Suppressor macrophage treated with lipopolysaccharide for 1 hour (primary cell): Measurements from ENCODE around the gene MTUS2.
A peak's percentile ranks its signal among the peaks of the same experiment; 100 is the strongest.

Experiments used
- DNase-seq, 3 donors: peaks; one replicate each; pipeline ENCODE4 v3.0.0-alpha.2; 2020 to 2022

Gene MTUS2

GRCh38 chr13:28859717-28860116 is 39.6 kb downstream of the MTUS2 start:
- DNase-seq: no peak

GRCh38 chr13:28864544-28864943 is 44.4 kb downstream of the MTUS2 start:
- DNase-seq: peak in 2 of 3 donors; percentile 12 to 21

- no peak for DNase-seq
Measured at GRCh38 chr13:28865149-28865744, 45.1 kb downstream of the MTUS2 start.

- DNase-seq: no peak
Measured at GRCh38 chr13:28865951-28866350, 45.8 kb downstream of the MTUS2 start.

GRCh38 chr13:28866932-28867331 is 46.8 kb downstream of the MTUS2 start:
- DNase-seq: no peak

GRCh38 chr13:28867564-28867963 is 47.4 kb downstream of the MTUS2 start:
- no peak for DNase-seq

- DNase-seq: peak; percentile 56 to 70 (median 68)
Measured at GRCh38 chr13:28872427-28873176, 52.5 kb downstream of the MTUS2 start.

GRCh38 chr13:28875846-28876615 is 55.9 kb downstream of the MTUS2 start:
- DNase-seq: no peak

GRCh38 chr13:28877408-28877807 is 57.3 kb downstream of the MTUS2 start:
- DNase-seq: no peak

- no peak for DNase-seq
Measured at GRCh38 chr13:28885181-28885580, 65.0 kb downstream of the MTUS2 start.

- no peak for DNase-seq
Measured at GRCh38 chr13:28889086-28889732, 69.1 kb downstream of the MTUS2 start.

- DNase-seq: no peak
Measured at GRCh38 chr13:28890712-28891111, 70.6 kb downstream of the MTUS2 start.

GRCh38 chr13:28918030-28918429 is 97.9 kb downstream of the MTUS2 start:
- DNase-seq: no peak

GRCh38 chr13:28922341-28922740 is 102.2 kb downstream of the MTUS2 start:
- DNase-seq: no peak

GRCh38 chr13:28935104-28935503 is 115.0 kb downstream of the MTUS2 start:
- no peak for DNase-seq

- DNase-seq: no peak
Measured at GRCh38 chr13:28942906-28943305, 122.8 kb downstream of the MTUS2 start.

GRCh38 chr13:28953714-28954418 is 133.7 kb downstream of the MTUS2 start:
- no peak for DNase-seq

- no peak for DNase-seq
Measured at GRCh38 chr13:28954419-28954725, 134.2 kb downstream of the MTUS2 start.

- DNase-seq: no peak
Measured at GRCh38 chr13:28954810-28955209, 134.7 kb downstream of the MTUS2 start.

- no peak for DNase-seq
Measured at GRCh38 chr13:28955264-28955966, 135.3 kb downstream of the MTUS2 start.

- no peak for DNase-seq
Measured at GRCh38 chr13:28958018-28958417, 137.9 kb downstream of the MTUS2 start.

- no peak for DNase-seq
Measured at GRCh38 chr13:28958441-28958840, 138.3 kb downstream of the MTUS2 start.
